ENCODE results near the gene ESR1. TPM values are rescaled to one million over a fixed set of nuclear protein-coding genes. Genes with fewer than 3 reads are reported as not detected.

ESR1 gene
- total RNA-seq, 2 donors from 2014 or later: 0.47 to 0.67 TPM

DNA sequence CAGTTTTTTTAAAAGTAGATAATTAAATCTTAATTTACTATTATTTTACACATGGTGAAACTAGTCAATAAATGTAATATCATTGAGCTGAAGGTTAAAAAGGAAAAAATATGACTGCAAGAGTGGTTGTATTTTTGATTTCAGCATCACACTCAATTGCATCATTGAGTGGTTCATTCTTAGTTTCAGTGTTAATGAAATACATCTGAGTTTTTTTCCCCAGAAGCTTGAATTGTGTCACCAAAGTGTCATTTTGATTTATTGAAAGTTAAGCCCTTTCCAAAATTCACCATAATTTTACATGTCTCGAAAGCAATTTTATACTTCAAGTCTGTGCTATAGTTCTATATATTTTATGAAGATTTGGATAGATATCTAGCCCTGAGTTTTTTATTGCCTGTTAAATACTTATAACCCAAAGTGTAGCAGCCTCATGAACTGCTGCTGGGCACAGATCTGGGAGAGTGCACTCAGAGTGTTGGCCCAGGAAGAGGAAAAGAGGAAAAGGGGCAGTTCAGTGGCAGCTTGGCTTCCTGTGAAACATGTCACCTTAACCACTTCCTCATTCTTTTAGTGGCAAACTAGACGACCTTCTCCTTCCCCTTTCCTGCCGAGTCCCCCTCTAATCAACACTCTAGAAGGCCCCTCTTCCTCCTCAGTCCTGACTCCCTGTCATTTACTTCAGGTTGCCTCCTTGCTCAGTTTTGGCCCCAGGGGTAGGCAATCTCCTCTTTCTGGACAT lies 140.7 kb downstream of the ESR1 start:
- H3K4me1 ChIP-seq: no peaks in the 10 kb centered on the region
- H3K4me3 ChIP-seq: no peak overlapping the region
- no peaks in the 10 kb centered on the region for H3K9me3 ChIP-seq
- H3K27me3 ChIP-seq: no peaks in the 10 kb centered on the region
- TF ChIP-seq, protein P1, sequence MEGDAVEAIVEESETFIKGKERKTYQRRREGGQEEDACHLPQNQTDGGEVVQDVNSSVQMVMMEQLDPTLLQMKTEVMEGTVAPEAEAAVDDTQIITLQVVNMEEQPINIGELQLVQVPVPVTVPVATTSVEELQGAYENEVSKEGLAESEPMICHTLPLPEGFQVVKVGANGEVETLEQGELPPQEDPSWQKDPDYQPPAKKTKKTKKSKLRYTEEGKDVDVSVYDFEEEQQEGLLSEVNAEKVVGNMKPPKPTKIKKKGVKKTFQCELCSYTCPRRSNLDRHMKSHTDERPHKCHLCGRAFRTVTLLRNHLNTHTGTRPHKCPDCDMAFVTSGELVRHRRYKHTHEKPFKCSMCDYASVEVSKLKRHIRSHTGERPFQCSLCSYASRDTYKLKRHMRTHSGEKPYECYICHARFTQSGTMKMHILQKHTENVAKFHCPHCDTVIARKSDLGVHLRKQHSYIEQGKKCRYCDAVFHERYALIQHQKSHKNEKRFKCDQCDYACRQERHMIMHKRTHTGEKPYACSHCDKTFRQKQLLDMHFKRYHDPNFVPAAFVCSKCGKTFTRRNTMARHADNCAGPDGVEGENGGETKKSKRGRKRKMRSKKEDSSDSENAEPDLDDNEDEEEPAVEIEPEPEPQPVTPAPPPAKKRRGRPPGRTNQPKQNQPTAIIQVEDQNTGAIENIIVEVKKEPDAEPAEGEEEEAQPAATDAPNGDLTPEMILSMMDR (IDR thresholded peaks at IDR 0.05): no peak
- no peak overlapping the region for H3K27ac ChIP-seq
- DNase-seq (ENCODE audit: low spot score): no peak
- H3K36me3 ChIP-seq: no peaks in the 10 kb centered on the region

DNA sequence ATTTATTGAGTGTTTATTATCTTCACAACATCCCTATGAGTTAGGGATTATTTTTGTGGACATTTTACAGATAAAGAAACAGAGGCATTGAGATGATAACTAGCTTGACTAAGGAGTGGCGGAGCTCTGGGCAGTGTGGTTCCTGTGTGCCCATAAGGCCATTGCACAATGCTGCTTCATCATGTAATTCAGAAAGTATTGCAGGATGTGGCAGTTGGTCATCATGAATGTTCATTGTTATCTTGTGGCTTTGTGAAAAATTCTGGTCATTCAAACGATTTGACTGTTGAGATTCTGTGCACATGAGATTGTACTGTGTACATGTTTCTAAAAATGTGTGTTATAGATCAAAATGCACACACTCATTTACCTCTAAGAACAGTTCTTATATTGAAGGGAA lies 150.8 kb downstream of the ESR1 start:
- Histone ChIP-seq H3K4me1 (no peaks in the 10 kb centered on the region), H3K27me3 (no peaks in the 10 kb centered on the region), H3K4me3 (no peak overlapping the region), H3K27ac (no peak overlapping the region), H3K9me3 (no peaks in the 10 kb centered on the region), H3K36me3 (no peaks in the 10 kb centered on the region)
- TF ChIP-seq, protein P1 (IDR thresholded peaks at IDR 0.05): no peak
- no peak for DNase-seq (ENCODE audit: low spot score)

DNA sequence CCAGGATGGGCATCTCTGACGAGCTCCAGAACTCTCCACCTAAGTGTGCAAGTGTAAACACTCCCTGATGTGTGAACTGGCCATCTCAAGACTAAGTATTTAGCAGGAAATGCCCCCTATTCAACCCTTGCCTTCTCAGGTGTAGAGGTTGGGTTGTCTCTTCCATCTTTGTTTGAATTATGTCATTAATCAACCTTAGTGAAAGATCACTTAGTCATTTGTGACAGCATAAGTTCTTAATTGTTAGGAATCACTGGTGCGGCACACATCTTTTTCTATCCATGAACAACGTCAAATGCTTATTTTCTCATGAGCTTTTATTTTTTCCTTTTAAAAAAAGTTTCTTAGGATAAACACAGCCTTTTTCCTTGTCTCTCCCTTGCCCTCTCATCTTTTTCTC lies 151.6 kb downstream of the ESR1 start:
- TF ChIP-seq, protein P1 (IDR thresholded peaks at IDR 0.05): no peak
- no peak overlapping the region for H3K27ac ChIP-seq
- H3K4me3 ChIP-seq: no peak overlapping the region
- no peaks in the 10 kb centered on the region for H3K27me3 ChIP-seq
- H3K4me1 ChIP-seq: no peaks in the 10 kb centered on the region
- H3K9me3 ChIP-seq: no peaks in the 10 kb centered on the region
- DNase-seq (ENCODE audit: low spot score): no peak
- H3K36me3 ChIP-seq: no peaks in the 10 kb centered on the region

DNA sequence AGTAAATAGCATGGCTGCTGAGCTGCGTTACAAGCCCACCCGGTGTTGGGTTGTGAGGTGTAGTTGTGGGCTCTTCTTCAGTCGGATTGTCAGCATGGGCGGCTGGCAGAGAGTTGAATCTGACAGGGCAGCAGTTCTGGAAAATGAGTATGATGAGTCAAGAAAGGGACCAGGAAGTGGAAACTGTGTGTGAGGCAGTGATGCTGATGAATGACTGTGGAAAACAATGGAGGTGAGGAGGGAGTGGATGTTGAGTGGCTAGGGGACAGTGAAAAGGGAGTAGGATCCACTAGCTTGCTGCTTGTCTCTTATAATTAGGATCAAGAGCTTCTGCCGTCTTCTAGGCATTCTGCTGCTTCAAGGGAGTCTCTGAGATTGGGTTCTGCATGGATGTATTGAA lies 154.3 kb downstream of the ESR1 start:
- Histone ChIP-seq H3K27ac (no peak overlapping the region), H3K4me1 (no peaks in the 10 kb centered on the region), H3K27me3 (no peaks in the 10 kb centered on the region), H3K4me3 (no peak overlapping the region), H3K36me3 (no peaks in the 10 kb centered on the region), H3K9me3 (no peaks in the 10 kb centered on the region)
- TF ChIP-seq, protein P1 (IDR thresholded peaks at IDR 0.05): no peak
- no peak for DNase-seq (ENCODE audit: low spot score)

DNA sequence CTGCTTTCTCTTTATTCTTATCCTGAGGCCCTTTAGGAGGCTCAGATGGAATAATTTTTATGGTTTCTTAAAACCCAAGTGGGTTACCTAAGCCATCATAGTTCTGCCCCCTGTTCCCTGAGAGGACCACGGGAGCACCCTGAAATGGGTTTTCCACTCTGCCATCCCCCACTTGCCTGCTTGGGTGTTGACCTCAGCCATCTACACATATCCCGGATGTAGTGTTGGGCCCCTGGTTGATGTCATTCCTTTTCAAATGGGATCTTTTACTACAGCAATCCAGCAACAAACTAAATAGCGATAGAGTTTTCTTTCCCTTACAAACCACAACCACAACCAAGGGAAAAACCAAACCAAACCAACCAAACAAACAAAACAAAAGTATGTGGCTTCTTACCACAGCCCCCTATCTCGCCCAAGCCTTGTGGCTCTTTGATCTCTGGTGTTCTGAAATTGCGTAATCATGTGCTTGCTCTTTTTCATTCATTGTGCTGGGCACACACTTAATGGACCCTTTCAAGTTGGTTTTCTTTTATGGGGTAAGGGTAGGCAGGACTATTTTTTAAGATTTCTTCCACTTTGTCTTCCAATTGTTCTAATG lies 154.9 kb downstream of the ESR1 start:
- no peak overlapping the region for H3K27ac ChIP-seq
- no peaks in the 10 kb centered on the region for H3K4me1 ChIP-seq
- DNase-seq (ENCODE audit: low spot score): no peak
- H3K4me3 ChIP-seq: no peak overlapping the region
- no peaks in the 10 kb centered on the region for H3K9me3 ChIP-seq
- H3K36me3 ChIP-seq: no peaks in the 10 kb centered on the region
- TF ChIP-seq, protein P1 (IDR thresholded peaks at IDR 0.05): no peak
- H3K27me3 ChIP-seq: no peaks in the 10 kb centered on the region
